Stimulated activated CD8-positive, alpha-beta memory T cell treated with anti-CD3 and anti-CD28 coated beads, Interleukin-4, amount 100 ng/mL, for 4 hours (primary cell): Measurements from ENCODE around the gene POMZP3.
"Not testable (repeated sequence)": the region's sequence is repeated elsewhere in the genome, so short reads cannot be mapped to it uniquely, and the experiment has no call there.

Experiments
- DNase-seq, 2 donors: peaks; one replicate each; pipeline ENCODE4 v3.0.0-alpha.2; 2020; ENCODE audit warnings: low read depth in 2 of 2, low spot score in 1 of 2

The POMZP3 gene

DNA sequence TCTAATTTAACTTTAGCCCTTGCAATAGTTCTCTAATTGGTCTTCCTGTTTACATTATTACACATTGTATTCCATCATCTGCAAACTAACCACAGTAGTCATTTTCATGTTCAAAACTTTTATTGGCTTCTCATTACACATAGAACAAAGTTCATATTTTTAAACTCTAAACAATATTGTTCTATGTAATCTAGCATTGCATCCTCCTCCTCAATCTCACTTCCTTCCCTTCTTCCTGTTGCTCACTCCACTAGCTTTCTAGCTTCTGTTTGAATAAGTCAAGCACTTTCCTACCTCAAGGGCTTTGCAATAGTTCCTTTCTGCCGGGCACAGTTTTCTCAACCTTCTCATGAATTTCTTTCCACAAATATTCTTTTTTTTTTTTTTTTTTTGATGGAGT, 38.5 kb downstream of the POMZP3 start:
- not testable (repeated sequence) for DNase-seq

DNA sequence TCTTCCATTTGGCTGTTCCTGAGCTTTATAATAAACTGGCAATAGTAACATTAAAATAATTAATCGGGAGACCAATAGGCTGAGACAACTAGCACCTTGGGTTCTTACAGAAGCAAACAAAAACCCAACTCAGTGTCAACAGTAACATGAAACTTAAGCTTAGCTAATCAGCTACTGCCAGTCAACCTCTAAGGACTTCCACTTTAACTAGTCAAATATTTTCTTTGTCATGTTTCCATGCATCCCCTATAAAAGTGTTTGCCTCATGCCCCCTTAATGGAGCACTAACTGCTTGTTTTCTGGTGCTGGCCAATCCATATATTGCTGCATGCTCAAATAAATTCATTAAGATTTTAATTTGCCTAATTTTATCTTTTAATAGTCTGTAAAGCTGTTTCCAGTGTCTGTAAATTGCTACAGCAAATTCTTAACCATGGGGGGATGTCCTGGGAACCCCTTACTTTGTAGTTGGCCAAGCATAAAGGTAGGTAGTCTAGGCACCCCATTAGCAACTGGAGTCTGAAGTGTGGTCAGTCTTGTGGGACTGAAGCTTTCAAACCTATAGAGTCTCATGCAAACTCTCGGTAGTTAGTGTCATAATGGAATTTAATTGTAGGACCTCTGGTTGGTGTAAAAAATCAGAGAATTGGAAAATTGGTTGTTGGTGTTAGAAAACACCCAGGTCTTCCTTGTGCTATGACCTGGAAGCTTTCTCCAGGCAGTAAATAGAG, 40.3 kb downstream of the POMZP3 start:
- DNase-seq = not testable (repeated sequence)

DNA sequence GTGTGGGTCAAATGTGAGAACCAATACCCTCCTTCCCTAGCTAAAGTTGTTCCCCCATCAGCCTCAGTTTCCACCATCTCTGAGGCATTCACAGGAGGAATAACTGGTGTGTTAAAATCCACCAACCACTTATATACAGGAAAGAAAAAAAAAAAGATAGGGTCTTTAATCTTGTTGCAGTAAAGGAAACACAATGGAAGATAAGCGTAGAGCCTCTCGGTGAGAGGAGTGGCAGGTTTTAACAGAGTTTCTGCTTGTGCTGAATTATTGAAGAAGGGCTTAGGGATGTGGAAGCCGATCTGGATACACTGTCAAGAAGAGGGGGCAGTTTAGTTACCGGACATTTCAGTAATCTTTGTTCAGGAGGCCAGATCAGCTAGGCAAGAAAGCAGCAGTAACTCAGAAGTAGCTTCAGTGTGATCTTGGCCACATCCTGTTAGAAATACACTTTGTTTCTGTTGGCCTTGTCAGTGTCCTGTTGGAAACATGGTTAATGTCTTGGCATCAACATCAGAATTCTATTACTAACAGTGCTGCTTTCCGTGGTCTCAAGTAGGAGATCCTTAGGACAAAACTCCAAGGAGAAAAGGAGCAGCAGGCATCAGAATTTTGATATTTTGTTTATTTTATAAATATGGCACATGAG, 43.3 kb downstream of the POMZP3 start:
- DNase-seq = not testable (repeated sequence)

DNA sequence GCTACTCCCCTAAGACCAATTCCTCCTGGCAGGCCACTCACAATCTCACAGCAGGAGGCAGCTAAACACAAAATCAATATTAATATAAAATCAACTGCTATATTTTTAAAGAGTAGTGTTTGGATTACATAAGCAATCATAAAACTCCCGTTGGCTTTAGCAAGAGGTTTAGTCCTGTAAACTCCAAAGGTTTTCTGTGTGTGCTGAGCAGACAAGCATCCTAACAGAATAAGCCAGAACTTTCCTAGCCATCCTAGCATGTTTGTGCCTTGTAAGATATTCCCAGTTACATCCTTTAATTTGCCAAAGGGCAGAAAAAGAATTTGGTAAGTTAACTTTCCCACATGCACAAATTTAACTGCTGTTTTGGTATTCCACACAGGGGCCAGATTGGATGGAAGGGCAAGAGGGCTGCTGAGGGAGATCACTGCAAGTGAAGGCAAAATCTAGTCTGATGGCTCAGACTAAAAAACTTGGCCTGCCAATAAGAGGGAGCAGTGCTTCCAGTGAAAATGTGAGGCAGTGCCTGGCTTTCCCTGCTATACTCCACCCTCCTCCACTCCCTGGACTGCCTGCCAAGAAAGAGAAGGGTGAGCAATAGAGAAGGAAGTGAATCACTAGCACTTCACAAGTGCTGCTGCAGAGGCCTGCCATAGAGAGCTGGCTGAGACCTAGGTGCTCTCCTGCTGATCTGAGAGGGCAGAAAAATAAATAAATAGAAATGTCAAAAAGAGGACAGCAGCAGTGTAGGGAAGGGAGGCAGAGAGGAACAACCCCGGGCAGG, 44.0 kb downstream of the POMZP3 start:
- not testable (repeated sequence) for DNase-seq

DNA sequence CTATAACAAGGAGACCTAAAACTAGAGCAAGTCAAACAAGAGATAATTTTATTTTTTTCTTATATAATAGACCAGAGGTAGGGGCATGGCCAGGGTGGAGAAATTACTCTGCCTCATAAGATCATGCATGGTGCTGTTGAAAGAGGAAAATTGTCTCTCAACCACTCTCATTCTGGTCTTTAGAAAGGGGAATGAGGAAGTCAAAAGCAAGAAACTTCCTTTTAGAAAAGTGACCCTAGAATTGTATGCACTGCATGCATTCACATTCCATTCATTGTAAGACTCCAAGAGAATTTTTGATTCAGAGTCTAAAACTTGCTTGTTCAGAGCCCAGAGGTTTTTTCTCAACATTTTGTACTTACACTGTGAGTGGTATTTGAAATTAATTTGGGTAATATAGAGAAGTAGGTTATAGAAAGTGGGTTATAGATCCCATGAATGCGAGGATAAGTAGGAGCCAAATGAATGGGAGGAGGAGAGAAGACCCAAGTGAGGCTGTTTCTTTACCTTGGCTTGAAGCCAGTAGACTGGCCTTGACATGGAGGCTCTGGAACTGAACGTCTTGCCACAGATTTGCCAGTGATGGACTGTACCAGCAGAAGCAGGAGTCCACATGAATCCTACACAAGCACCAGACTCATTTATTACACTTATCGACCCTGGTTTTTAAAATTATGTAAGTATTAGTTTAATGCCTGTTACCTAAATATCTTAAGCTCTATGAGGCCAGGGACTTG, 51.0 kb downstream of the POMZP3 start:
- DNase-seq = not testable (repeated sequence)

DNA sequence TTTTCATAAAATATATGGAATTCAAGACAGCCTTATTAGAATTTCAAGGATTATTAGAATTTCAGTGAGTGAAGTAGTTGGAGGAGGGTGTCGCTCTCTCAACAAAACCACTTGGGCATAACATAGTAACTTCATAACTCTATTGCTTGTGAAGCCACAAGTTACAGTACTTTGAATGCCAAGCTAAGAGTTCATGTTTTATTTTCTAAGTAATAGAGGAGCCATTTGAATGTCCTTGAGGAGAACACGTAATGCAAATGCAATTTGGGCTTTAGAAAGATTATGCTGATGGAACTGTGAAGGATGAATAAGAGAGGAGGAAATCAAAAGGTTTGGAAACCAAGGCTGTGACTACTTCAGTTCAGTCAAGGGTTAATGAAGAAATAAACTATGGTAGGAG, 51.6 kb downstream of the POMZP3 start:
- DNase-seq = not testable (repeated sequence)

DNA sequence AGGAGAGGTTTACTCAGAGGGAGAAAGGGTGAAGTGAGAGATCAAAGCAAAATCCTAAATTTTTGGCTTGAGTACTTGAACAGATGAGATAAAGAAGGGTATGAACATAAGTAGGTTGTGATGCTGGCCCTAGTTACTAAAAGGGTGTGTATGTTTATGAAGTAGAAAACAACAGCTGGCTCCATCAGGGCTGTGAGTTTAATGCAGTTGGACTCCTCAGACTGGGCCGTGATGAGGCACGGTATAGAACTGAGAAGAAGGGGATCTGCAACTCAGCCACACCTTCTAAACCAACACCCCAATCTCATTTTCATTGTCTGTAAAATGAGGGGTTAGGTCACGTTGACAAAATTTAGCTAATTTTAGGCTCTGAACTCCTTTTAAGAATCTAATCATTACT, 54.8 kb downstream of the POMZP3 start:
- not testable (repeated sequence) for DNase-seq

DNA sequence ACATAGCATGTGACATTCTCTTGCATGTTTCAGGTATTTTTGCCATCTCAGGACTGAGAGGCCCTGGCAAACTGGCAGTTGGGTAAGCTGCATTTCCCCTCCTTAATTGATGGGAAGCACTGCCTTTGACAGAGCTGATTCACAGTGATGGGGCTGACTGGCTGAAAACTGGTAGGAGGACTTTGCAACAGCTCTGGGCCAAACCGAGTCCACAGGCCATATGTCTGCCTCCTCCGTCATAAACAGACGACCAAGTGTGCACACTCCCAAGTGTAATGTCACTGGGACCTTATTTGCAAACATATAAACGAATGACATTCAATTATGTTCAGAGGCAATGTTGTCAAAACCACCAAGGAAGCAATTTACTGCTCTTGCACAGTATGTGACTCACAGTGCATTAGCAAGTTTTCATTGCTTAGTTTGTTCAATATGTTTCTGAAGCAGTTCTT, 56.7 kb downstream of the POMZP3 start:
- DNase-seq = not testable (repeated sequence)

DNA sequence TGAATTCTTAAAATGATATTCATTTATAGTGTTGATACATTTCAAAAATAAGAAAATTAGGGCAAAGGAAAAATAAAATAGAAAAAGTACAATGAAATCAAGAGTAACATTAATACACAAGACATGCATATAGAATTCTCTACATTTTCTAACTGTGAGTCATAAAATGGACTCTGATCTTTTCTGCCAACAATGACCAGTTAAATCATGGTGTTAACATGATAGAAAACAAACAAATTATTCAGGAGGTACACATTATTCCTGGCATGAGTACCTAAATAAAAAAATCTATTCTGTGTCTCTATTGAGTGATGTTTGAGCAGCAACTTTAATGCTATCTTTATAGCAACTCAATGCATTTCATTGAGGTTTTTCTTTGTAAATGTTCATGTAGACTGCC, 58.3 kb downstream of the POMZP3 start:
- not testable (repeated sequence) for DNase-seq

DNA sequence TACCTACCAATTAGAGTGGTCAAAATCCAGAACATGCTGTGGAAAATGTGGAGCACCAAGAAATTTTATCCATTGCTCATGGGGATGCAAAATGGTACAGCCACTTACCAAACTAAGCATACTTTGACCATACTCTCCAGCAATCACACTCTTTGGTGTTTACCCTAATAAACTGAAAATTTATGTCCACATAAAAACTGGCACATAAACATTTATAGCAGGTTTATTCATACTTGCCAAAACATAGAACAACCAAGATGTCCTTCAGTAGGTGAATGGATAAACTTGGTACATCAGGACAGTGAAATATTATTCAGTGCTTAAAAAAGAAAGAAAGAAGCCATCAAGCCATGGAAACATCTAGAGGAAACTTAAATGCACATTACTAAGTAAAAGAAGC, 59.3 kb downstream of the POMZP3 start:
- not testable (repeated sequence) for DNase-seq

DNA sequence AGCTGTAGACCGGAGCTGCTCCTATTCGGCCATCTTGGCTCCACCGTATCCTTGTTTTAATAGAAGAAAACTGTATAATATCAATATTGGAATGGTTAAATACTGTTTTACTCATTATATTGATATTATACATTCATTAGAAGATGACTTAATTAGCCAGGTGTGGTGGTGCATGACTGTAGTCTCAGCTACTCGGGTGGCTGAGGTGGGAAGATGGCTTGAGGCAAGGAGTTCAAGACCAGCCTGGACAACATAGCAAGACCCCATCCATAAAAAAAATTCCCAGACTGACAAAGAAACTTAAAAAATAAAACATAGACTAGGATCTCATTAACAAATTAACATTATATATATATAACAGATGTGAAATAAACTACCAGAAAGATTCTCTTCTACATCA, 59.8 kb downstream of the POMZP3 start:
- not testable (repeated sequence) for DNase-seq

DNA sequence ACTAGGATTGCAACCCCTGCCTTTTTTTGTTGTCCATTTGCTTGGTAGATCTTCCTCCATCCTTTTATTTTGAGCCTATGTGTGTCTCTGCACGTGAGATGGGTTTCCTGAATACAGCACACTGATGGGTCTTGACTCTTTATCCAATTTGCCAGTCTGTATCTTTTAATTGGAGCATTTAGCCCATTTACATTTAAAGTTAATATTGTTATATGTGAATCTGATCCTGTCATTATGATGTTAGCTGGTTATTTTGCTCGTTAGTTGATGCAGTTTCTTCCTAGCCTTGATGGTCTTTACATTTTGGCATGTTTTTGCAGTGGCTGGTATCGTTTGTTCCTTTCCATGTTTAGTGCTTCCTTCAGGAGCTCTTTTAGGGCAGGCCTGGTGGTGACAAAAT, 62.1 kb downstream of the POMZP3 start:
- DNase-seq = not testable (repeated sequence)

DNA sequence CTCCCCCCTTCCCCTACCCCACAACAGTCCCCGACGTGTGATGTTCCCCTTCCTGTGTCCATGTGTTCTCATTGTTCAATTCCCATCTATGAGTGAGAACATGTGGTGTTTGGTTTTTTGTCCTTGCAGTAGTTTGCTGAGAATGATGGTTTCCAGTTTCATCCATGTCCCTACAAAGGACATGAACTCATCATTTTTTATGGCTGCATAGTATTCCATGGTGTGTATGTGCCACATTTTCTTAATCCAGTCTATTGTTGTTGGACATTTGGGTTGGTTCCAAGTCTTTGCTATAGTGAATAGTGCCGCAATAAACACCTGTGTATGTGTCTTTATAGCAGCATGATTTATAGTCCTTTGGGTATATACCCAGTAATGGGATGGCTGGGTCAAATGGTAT, 65.7 kb downstream of the POMZP3 start:
- not testable (repeated sequence) for DNase-seq

DNA sequence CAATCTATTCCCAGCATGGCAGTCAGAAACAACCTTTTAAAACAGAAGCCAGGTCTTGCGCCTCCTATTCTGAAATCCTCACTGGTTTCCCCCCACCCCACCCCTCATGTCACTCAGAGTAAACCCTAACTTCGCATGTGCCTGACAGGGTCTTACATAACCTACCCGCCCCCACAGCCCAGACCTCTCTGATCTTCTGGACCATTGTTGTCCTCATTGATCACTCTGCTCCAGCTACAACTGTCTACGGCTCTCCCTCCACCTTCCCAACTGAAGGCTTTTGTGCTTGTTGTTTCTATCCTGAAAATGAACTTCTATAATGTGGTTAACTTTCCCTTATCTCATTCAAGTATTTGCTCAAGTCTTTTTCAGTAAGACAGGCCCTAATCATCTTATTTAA, 66.9 kb downstream of the POMZP3 start:
- not testable (repeated sequence) for DNase-seq
